C4-2B (cell line): ENCODE data around the gene NMNAT3.

ENCODE experiments used
- ZFX ChIP-seq: fragments of 450-650 bp; IDR thresholded peaks from 2 replicates; pipeline ENCODE4 v1.6.1; 2017
- TF ChIP-seq, protein P1 (sequence below): fragments of 450-650 bp; conservative IDR thresholded peaks from 2 replicates; pipeline ENCODE4 v1.5.1; 2017; ENCODE audit warnings: mild to moderate bottlenecking

DNA sequence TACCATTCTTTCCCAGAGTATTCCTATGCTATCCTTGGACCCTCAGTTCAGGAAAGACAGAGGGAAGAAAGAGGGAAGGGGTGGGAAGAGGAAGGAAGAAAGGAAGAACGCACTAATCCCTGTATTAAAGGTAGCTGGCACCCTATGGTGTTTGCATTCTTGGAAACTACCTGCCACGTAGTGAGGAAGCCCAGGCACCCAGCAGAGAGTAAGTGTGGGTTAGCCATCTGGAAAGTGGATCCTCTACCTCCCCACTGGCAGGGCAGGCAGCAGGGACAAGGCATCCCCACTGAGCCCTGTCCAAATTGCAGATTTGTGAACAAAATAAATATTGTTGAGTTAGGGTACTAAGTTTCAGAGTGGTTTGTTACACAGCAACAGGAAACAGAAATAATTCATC lies 147.1 kb downstream of the NMNAT3 start:
- TF ChIP-seq, protein P1, sequence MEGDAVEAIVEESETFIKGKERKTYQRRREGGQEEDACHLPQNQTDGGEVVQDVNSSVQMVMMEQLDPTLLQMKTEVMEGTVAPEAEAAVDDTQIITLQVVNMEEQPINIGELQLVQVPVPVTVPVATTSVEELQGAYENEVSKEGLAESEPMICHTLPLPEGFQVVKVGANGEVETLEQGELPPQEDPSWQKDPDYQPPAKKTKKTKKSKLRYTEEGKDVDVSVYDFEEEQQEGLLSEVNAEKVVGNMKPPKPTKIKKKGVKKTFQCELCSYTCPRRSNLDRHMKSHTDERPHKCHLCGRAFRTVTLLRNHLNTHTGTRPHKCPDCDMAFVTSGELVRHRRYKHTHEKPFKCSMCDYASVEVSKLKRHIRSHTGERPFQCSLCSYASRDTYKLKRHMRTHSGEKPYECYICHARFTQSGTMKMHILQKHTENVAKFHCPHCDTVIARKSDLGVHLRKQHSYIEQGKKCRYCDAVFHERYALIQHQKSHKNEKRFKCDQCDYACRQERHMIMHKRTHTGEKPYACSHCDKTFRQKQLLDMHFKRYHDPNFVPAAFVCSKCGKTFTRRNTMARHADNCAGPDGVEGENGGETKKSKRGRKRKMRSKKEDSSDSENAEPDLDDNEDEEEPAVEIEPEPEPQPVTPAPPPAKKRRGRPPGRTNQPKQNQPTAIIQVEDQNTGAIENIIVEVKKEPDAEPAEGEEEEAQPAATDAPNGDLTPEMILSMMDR: no peak
- no peak for TF ChIP-seq ZFX
